ENCODE results near the gene LRIF1. TPM values are rescaled to one million over a fixed set of nuclear protein-coding genes. Genes with fewer than 3 reads are reported as not detected.

LRIF1 gene
- total and polyA plus RNA-seq, 3 donors from 2014 or later = 31.4 to 54.6 (median 54.3) TPM

- TF ChIP-seq POLR2A (IDR thresholded peaks at IDR 0.05) (no peak), CTCF (IDR thresholded peaks at IDR 0.05) (no peak)
- H3K36me3 ChIP-seq (ENCODE audit: low read depth, missing control alignments) = no peaks in the 10 kb centered on the region
- no peaks in the 10 kb centered on the region for H3K9me3 ChIP-seq
- no peaks in the 10 kb centered on the region for H3K4me1 ChIP-seq
- WGBS, 2 donors = 88 to 92% methylated on average over 2 to 3 of the region's 3 CpGs
- H3K4me3 ChIP-seq = no peak overlapping the region
- intact Hi-C loops (cut with DNase I; ENCODE audit: low total_unique reads) = no loop called here
- no peaks in the 10 kb centered on the region for H3K27me3 ChIP-seq
- DNase-seq = no peak
- no peak overlapping the region for H3K27ac ChIP-seq
Measured at GRCh38 chr1:110903853-110904500, 59.7 kb downstream of the LRIF1 start.

DNA sequence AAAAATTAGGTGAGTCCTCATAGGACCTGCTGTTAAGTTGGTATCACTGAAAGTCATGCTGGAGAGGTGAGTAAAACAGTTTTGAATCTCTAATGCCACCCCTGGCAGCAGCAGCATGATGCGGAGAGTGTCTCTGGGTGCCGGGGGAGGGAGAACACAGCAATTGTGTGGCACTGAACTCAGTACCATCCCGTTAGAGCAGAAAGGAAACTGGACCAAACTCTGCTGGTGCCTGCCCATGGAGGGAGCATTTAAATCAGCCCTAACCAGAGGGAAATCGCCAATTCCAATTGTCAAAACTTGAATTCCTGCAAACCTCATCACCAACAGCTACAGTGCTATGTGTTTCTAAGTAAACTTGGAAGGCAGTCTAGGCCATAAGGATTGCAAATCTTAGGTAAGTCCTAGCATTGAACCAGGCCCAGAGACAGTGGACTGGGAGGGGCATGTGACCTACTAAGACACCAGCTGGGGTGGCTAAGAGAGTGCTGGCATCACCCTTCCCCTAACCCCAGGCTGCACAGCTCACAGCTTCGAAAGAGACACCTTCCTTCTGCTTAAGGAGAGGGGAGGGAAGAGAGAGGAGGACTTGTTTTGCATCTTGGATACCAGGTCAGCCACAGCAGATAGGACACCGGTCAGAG, 60.8 kb downstream of the LRIF1 start:
- Histone ChIP-seq H3K9me3 (no peaks in the 10 kb centered on the region), H3K36me3 (ENCODE audit: low read depth, missing control alignments) (no peaks in the 10 kb centered on the region), H3K4me3 (no peak overlapping the region), H3K27ac (no peak overlapping the region), H3K4me1 (no peaks in the 10 kb centered on the region), H3K27me3 (no peaks in the 10 kb centered on the region)
- TF ChIP-seq CTCF (IDR thresholded peaks at IDR 0.05) (no peak), POLR2A (IDR thresholded peaks at IDR 0.05) (no peak)
- DNase-seq = no peak
- whole genome bisulfite sequencing, 2 donors = 85 to 87% methylated on average over 6 of the region's 6 CpGs
- intact Hi-C loops (cut with DNase I; ENCODE audit: low total_unique reads) = no loop called here

DNA sequence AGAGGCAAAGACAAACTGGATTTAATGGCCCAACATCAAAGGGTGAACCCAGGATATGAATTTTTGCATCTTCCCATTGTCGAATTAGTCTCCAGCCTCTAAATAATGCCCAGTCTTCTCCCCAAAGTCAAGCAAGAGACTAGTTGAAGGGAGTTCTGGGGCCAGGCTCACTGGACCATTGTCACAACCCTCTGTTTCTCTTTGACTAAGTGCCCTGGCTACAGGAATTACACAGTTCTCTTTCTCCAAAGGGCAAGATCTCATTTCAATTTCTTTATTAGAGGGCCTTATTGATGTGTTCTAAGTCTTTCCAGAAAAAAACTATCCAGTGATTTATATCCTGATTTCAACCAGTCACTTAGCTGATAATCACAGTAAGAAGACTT, 64.3 kb downstream of the LRIF1 start:
- Histone ChIP-seq H3K27ac (no peak overlapping the region), H3K27me3 (no peaks in the 10 kb centered on the region), H3K9me3 (no peaks in the 10 kb centered on the region), H3K36me3 (ENCODE audit: low read depth, missing control alignments) (no peaks in the 10 kb centered on the region), H3K4me1 (no peaks in the 10 kb centered on the region), H3K4me3 (no peak overlapping the region)
- no peak for TF ChIP-seq CTCF (IDR thresholded peaks at IDR 0.05)
- TF ChIP-seq POLR2A (IDR thresholded peaks at IDR 0.05) = no peak
- DNase-seq = no peak
- WGBS, 2 donors = 84 to 100% methylated on average over 1 of the region's 1 CpG
- intact Hi-C loops (cut with DNase I; ENCODE audit: low total_unique reads) = no loop called here

GRCh38 chr1:110898734-110899457, 64.8 kb downstream of the LRIF1 start:
- no peak overlapping the region for H3K4me3 ChIP-seq
- intact Hi-C loops (cut with DNase I; ENCODE audit: low total_unique reads) = no loop called here
- H3K4me1 ChIP-seq = peaks cover under 1% of the 10 kb centered on the region
- H3K36me3 ChIP-seq (ENCODE audit: low read depth, missing control alignments) = no peaks in the 10 kb centered on the region
- no peak for DNase-seq
- TF ChIP-seq POLR2A (IDR thresholded peaks at IDR 0.05) = no peak
- no peak for TF ChIP-seq CTCF (IDR thresholded peaks at IDR 0.05)
- H3K27me3 ChIP-seq = no peaks in the 10 kb centered on the region
- no peaks in the 10 kb centered on the region for H3K9me3 ChIP-seq
- 60 to 65% methylated on average over 3 of the region's 3 CpGs for WGBS, 2 donors
- H3K27ac ChIP-seq = no peak overlapping the region
